Sigmoid colon (tissue), 4 donors: Measurements from ENCODE around the gene LTC4S.

ENCODE experiments used
- CTCF ChIP-seq, 4 experiments: fragments of 450-650 bp in 3 of 4; fragments of 200-600 bp in 1 of 4; IDR thresholded peaks; one replicate each; pipeline ENCODE4 v1.5.1; 2016 to 2019; ENCODE audit warnings: antibody characterized with exemption in 4 of 4, mild to moderate bottlenecking in 3 of 4, moderate library complexity in 2 of 4
- EP300 ChIP-seq, 4 donors: sonication (generic); formaldehyde crosslinking; IDR thresholded peaks; one replicate each; pipeline ENCODE4 v1.6.1; 2017; ENCODE audit warnings: antibody characterized with exemption in 4 of 4
- POLR2A ChIP-seq, 2 donors: fragments of 450-650 bp; IDR thresholded peaks; one replicate each; pipeline ENCODE4 v1.6.1; 2016; ENCODE audit warnings: antibody characterized with exemption in 2 of 2, mild to moderate bottlenecking in 2 of 2, moderate library complexity in 2 of 2
- POLR2AphosphoS5 ChIP-seq, 4 donors: sonication (generic); formaldehyde crosslinking; IDR thresholded peaks; one replicate each; pipeline ENCODE4 v1.6.1; 2017; ENCODE audit warnings: antibody characterized with exemption in 4 of 4

- TF ChIP-seq CTCF (IDR thresholded peaks at IDR 0.05) (no peak), EP300 (IDR thresholded peaks at IDR 0.05) (no peak), POLR2A (IDR thresholded peaks at IDR 0.05) (no peak), POLR2AphosphoS5 (IDR thresholded peaks at IDR 0.05) (no peak)
Measured at GRCh38 chr5:179837076-179838011, 43.6 kb downstream of the LTC4S start.
